ENCODE measurements around the gene ETV7.

Gene ETV7

DNA sequence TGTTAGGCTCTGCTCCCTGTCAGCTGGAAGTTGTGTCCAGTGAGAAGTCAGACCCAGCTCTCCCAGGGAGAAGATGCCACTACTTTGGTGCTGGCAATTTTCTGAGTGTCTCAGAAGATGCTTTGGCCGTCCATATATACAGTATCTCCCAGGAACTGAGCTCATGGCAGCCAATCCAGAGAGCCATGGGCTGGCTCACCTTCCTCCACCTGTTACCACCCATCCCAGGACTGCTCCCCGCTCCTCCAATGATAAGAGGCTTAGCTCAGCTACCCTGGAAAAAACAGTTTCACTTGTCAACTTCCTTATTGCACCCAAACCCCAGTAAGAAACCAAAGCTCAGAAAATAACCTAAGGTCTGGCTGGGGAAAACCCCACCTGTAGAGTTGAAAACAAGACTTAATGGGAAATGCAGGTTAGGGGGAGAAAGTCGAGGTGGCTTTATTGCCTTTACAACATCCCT is 50.7 kb downstream of the ETV7 start, which contains the start of gene BNIP5:
Gene BNIP5 (minus strand): TSS at position 110 of the 463 bp plus-strand sequence. CDS start 6,198 bp downstream, outside the sequence.
- TF ChIP-seq EZH2phosphoT487 (conservative IDR thresholded peaks at IDR 0.05; ENCODE audit: low read length), result no peak
- no peak for TF ChIP-seq CTCF (IDR thresholded peaks at IDR 0.05; ENCODE audit: insufficient read depth, low read length, poor library complexity, severe bottlenecking)
- no peaks in the 10 kb centered on the region; the same call in 1 of the 2 replicates for H3K27me3 ChIP-seq (ENCODE audit: low read length)
- H3K9me2 ChIP-seq (replicated peaks; ENCODE audit: insufficient read depth, low read length), result no peaks in the 10 kb centered on the region
- no peaks in the 10 kb centered on the region for H4K20me1 ChIP-seq (ENCODE audit: low read depth, low read length)
- no peaks in the 10 kb centered on the region for H3K36me3 ChIP-seq (ENCODE audit: low read length)
- H3K27ac ChIP-seq (ENCODE audit: low read depth, low read length), result no peak within 1 kb of the TSS
- no peaks in the 10 kb centered on the region for H3K79me2 ChIP-seq (ENCODE audit: insufficient read depth, low read length)
- no peak within 1 kb of the TSS for H3K9ac ChIP-seq (ENCODE audit: low read length)
- no peaks in the 10 kb centered on the region for H3K9me3 ChIP-seq (ENCODE audit: insufficient read depth, low read length)
- no peak within 1 kb of the TSS for H3K4me3 ChIP-seq (ENCODE audit: insufficient read depth, low read length, poor library complexity, severe bottlenecking)
- H3F3A ChIP-seq (ENCODE audit: insufficient read depth), result no peaks in the 10 kb centered on the region
- no peak within 1 kb of the TSS for H2AFZ ChIP-seq (ENCODE audit: low read depth, low read length, severe bottlenecking)
- peak within 1 kb of the TSS; percentile 8 for H3K4me2 ChIP-seq (ENCODE audit: low read depth, low read length, poor library complexity, severe bottlenecking)

GRCh38 chr6:36336208-36336710 is 51.2 kb downstream of the ETV7 start:
- no peaks in the 10 kb centered on the region for H3F3A ChIP-seq (ENCODE audit: insufficient read depth)
- H2AFZ ChIP-seq (ENCODE audit: low read depth, low read length, severe bottlenecking), result no peak overlapping the region
- H3K4me2 ChIP-seq (ENCODE audit: low read depth, low read length, poor library complexity, severe bottlenecking), result no peak overlapping the region
- no peak overlapping the region for H3K27ac ChIP-seq (ENCODE audit: low read depth, low read length)
- no peak overlapping the region for H3K9ac ChIP-seq (ENCODE audit: low read length)
- H3K9me3 ChIP-seq (ENCODE audit: insufficient read depth, low read length), result no peaks in the 10 kb centered on the region
- H4K20me1 ChIP-seq (ENCODE audit: low read depth, low read length), result no peaks in the 10 kb centered on the region
- H3K9me2 ChIP-seq (replicated peaks; ENCODE audit: insufficient read depth, low read length), result no peaks in the 10 kb centered on the region
- no peaks in the 10 kb centered on the region for H3K36me3 ChIP-seq (ENCODE audit: low read length)
- no peaks in the 10 kb centered on the region for H3K79me2 ChIP-seq (ENCODE audit: insufficient read depth, low read length)
- H3K27me3 ChIP-seq (ENCODE audit: low read length), result no peaks in the 10 kb centered on the region; the same call in 1 of the 2 replicates
- no peak overlapping the region for H3K4me3 ChIP-seq (ENCODE audit: insufficient read depth, low read length, poor library complexity, severe bottlenecking)
- TF ChIP-seq CTCF (IDR thresholded peaks at IDR 0.05; ENCODE audit: insufficient read depth, low read length, poor library complexity, severe bottlenecking) (no peak), EZH2phosphoT487 (conservative IDR thresholded peaks at IDR 0.05; ENCODE audit: low read length) (no peak)

- Histone ChIP-seq H3K9me3 (ENCODE audit: insufficient read depth, low read length) (no peaks in the 10 kb centered on the region), H3K36me3 (ENCODE audit: low read length) (no peaks in the 10 kb centered on the region), H3K4me3 (ENCODE audit: insufficient read depth, low read length, poor library complexity, severe bottlenecking) (no peak overlapping the region), H3K27me3 (ENCODE audit: low read length) (no peaks in the 10 kb centered on the region; the same call in 1 of the 2 replicates), H3K9ac (ENCODE audit: low read length) (no peak overlapping the region), H3K4me2 (ENCODE audit: low read depth, low read length, poor library complexity, severe bottlenecking) (no peak overlapping the region), H3F3A (ENCODE audit: insufficient read depth) (no peaks in the 10 kb centered on the region), H4K20me1 (ENCODE audit: low read depth, low read length) (no peaks in the 10 kb centered on the region), H3K27ac (ENCODE audit: low read depth, low read length) (no peak overlapping the region), H3K9me2 (replicated peaks; ENCODE audit: insufficient read depth, low read length) (no peaks in the 10 kb centered on the region), H2AFZ (ENCODE audit: low read depth, low read length, severe bottlenecking) (no peak overlapping the region), H3K79me2 (ENCODE audit: insufficient read depth, low read length) (no peaks in the 10 kb centered on the region)
- TF ChIP-seq EZH2phosphoT487 (conservative IDR thresholded peaks at IDR 0.05; ENCODE audit: low read length) (no peak), CTCF (IDR thresholded peaks at IDR 0.05; ENCODE audit: insufficient read depth, low read length, poor library complexity, severe bottlenecking) (no peak)
Observed at GRCh38 chr6:36335465-36336207, 51.8 kb downstream of the ETV7 start.

Measured in SU-DHL-6 (cell line).